ENCODE data around the gene HMX1. TPM values are rescaled to one million over a fixed set of nuclear protein-coding genes. Genes with fewer than 3 reads are reported as not detected.

Gene HMX1
- total RNA-seq, 4 donors from 2014 or later = not detected

DNA sequence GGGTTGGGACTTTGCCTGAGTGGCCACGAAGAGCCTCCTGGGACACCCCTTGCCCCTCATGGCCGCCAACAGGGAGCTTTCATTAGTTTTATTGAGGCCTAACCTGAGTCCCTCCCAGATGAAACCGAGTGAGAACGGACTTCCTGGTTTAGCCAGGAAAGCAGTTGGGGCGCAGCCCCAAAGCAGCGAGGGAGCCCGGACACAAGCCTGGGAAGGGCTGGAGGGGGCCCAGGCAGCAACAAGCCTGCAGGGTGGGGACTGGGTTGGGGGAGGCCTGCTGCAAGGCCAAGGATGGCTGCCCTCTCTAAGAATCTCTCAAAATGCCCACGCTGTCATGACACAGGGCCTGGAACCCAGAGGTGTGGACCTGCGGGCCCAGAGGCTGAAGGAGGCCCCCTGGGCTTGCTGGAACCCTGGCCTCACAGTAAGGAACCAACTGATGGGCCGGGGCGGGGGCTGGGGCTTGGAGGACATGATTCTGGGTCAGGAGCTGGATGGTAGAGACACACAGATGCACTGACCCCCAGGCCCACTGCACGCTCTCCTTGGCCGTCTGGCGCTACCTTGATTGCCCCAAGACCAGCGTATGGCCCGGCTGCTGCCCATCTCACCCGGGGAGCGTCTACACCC is 5.8 kb downstream of the HMX1 start:
- Histone ChIP-seq H3K27ac (no peak overlapping the region), H3K4me1 (peaks cover 18% of the 10 kb centered on the region), H3K36me3 (no peaks in the 10 kb centered on the region), H3K27me3 (peaks cover 100% of the 10 kb centered on the region), H3K4me3 (no peak overlapping the region), H3K9me3 (no peaks in the 10 kb centered on the region)
- WGBS = 49% methylated on average over 7 of the region's 18 CpGs
- TF ChIP-seq EP300 (IDR thresholded peaks at IDR 0.05) (no peak), POLR2A (IDR thresholded peaks at IDR 0.05) (no peak)
- TF ChIP-seq, protein P1, sequence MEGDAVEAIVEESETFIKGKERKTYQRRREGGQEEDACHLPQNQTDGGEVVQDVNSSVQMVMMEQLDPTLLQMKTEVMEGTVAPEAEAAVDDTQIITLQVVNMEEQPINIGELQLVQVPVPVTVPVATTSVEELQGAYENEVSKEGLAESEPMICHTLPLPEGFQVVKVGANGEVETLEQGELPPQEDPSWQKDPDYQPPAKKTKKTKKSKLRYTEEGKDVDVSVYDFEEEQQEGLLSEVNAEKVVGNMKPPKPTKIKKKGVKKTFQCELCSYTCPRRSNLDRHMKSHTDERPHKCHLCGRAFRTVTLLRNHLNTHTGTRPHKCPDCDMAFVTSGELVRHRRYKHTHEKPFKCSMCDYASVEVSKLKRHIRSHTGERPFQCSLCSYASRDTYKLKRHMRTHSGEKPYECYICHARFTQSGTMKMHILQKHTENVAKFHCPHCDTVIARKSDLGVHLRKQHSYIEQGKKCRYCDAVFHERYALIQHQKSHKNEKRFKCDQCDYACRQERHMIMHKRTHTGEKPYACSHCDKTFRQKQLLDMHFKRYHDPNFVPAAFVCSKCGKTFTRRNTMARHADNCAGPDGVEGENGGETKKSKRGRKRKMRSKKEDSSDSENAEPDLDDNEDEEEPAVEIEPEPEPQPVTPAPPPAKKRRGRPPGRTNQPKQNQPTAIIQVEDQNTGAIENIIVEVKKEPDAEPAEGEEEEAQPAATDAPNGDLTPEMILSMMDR (IDR thresholded peaks at IDR 0.05) = no peak
- DNase-seq (ENCODE audit: low spot score in 2 of 2) = no peak

DNA sequence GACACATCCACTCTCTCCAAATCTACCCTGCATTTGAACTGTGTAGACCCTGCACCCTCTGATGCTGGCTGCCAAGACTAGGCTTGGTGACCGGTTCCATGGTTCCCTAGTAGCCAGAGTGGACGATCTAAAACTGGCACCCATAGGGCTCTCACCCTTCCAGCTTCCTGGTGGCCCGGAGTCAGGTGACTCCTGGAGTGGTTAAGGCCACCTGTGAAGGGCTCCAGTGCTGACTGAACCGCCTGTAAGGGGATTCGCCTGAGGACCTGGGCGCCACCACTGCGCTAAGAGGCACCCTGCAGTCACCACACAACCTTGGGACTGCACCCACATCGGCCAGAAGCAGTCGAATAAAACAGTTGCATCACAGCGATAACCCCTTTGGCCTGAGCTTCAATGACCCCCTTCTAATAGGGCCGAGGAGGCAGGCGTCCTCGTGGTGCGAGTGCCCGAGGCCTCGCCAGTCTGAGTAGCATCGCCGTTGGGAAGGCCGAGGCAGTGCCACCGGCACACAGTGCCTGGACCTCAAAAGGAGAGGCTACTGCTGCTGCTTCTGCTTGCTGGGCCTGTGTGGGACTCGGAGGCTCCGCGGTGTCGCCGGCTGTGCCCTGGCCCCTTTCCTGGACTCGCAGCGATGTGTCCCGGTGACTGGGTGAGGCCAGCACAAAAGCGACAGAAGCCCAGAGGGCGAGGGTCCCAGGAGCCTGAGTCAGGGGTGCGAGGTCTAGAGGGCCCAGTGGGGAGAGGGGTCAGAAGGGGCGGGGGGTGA is 6.5 kb downstream of the HMX1 start:
- no peak overlapping the region for H3K4me3 ChIP-seq
- WGBS = 52% methylated on average over 14 of the region's 32 CpGs
- peaks cover 100% of the 10 kb centered on the region for H3K27me3 ChIP-seq

DNA sequence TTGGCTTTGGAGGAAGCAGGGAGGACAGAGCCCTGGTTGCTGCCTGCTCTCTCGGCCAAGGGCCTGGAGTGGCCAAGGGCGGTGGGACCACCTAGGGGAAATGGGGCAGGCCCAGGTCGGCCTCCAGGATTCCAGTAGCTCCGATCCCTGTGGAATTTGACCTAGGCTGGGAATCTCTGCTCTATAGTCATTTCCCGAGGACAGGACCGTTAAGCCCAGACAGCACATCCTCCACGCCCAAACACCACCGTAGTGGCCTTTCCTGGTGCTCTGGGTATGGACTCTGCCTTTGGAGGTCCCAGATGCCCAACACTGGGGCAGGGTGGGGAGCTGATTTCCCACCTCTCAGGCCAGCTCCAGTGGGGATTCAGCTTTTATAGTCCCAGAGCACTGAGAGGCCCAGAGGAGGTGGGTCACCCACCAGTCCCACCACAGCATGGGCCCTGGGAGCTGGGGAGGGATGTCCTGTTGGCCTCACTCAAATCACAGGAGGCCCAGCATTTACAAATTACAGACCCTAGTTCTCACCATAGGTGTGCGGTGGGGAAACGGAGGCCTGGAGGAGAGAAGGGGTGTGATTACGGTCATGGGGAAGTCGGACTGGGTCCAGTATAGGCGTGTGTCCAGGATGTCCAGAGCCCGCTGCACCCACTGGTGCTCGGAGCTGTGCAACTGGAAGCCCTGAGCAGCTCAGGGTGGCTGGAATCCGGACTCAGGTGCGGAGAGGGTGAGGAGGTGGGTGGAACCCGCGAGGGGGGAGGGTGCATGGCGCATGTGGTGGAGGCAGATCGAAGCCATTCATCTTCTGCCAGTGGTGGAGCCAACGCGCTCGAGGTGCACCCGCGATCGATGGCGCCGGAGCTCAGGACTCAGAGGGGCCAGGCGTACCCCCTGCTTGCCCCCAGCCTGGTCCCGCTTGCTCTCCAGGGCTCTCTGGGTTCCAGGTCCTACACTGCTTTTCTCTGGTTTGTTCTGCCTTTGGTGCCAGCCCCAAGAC is 7.7 kb downstream of the HMX1 start:
- Histone ChIP-seq H3K9me3 (no peaks in the 10 kb centered on the region), H3K4me1 (peaks cover 25% of the 10 kb centered on the region), H3K36me3 (no peaks in the 10 kb centered on the region), H3K27me3 (peaks cover 100% of the 10 kb centered on the region), H3K4me3 (no peak overlapping the region), H3K27ac (no peak overlapping the region)
- 30% methylated on average over 13 of the region's 31 CpGs for WGBS
- TF ChIP-seq POLR2A (IDR thresholded peaks at IDR 0.05) (no peak), POLR2AphosphoS5 (IDR thresholded peaks at IDR 0.05) (no peak)
- no peak for DNase-seq (ENCODE audit: low spot score in 2 of 2)

More for the DNA sequence above, 6.5 kb downstream of the HMX1 start:
- H3K27ac ChIP-seq = no peak overlapping the region
- DNase-seq (ENCODE audit: low spot score in 2 of 2) = no peak
- no peaks in the 10 kb centered on the region for H3K9me3 ChIP-seq
- H3K4me1 ChIP-seq = peaks cover 23% of the 10 kb centered on the region
- H3K36me3 ChIP-seq = no peaks in the 10 kb centered on the region
- TF ChIP-seq POLR2AphosphoS5 (IDR thresholded peaks at IDR 0.05) = no peak
- TF ChIP-seq EP300 (IDR thresholded peaks at IDR 0.05) = no peak
- TF ChIP-seq POLR2A (IDR thresholded peaks at IDR 0.05) = no peak
- TF ChIP-seq, protein P1 (IDR thresholded peaks at IDR 0.05) = no peak

DNA sequence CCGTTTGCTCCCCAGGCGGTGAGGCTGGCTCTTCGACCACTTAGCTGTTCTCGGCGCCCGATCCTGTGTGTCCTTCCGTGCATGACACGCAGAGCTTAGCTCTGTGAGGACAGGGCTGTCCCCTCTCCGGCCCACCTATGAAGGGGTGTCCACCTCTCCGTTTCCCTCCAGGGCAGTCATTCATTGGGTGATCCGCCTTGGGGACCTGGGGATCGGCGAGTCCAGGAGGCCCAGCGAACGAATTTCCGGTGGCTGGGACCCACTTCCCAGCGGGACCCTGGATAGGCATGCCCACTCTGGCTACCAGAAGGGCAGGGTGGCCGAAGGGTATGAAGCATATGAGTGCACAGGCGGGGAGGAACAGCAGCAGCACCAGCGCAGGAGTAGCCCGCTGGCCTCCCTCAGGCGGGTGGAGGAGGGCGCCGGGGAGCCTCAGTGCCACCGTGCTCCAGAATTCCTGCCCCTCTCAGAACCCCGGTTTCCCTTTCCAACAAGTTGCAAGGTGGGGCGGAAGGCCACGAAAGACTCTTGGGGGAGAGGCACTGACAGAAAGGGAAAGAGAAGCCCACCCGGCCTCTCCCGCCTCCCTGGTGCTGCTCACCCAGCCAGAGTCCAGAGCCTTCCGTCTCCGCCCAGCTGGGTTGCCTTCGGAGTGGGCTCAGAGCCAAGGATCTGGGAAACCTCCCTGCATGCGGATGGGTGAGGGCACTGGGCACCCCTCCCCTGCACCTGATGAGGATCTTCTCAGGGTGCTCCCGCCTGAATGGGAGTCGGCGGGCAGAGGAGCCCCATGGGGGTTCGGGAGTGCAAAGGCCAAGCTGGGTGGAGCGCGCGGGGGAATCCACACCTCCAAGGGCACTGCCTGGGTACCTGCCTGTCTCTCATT is 8.6 kb downstream of the HMX1 start:
- DNase-seq (ENCODE audit: low spot score in 2 of 2) = no peak
- TF ChIP-seq POLR2AphosphoS5 (IDR thresholded peaks at IDR 0.05) = no peak
- no peak for TF ChIP-seq POLR2A (IDR thresholded peaks at IDR 0.05)
- TF ChIP-seq, protein P1 (IDR thresholded peaks at IDR 0.05) = no peak
- no peak for TF ChIP-seq EP300 (IDR thresholded peaks at IDR 0.05)
- H3K4me1 ChIP-seq = peaks cover 32% of the 10 kb centered on the region
- WGBS = 8% methylated on average over 39 of the region's 41 CpGs
- H3K4me3 ChIP-seq = no peak overlapping the region
- no peaks in the 10 kb centered on the region for H3K36me3 ChIP-seq
- H3K27me3 ChIP-seq = peaks cover 100% of the 10 kb centered on the region
- no peaks in the 10 kb centered on the region for H3K9me3 ChIP-seq
- no peak overlapping the region for H3K27ac ChIP-seq

DNA sequence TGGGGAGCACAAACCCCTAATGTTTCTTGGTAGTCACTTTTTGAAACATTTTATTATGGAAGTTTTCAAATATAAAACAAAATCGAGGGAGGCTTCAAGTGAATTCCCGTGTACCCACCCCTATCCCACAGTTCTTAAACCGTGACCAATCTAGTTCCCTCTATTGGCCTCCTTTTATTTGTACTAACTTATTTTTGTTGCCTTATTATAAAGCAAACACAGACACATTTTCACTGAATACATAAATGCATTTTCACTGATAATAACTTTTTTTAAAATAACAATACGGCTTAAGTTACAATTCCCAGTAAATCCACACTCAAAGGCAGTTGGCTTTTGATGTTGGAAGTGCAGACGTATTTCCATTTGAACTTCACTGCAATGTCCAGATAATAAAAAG is 9.3 kb downstream of the HMX1 start:
- no peak overlapping the region for H3K4me3 ChIP-seq
- H3K9me3 ChIP-seq = no peaks in the 10 kb centered on the region
- TF ChIP-seq, protein P1 (IDR thresholded peaks at IDR 0.05) = no peak
- TF ChIP-seq POLR2AphosphoS5 (IDR thresholded peaks at IDR 0.05) (no peak), EP300 (IDR thresholded peaks at IDR 0.05) (no peak), POLR2A (IDR thresholded peaks at IDR 0.05) (no peak)
- peaks cover 100% of the 10 kb centered on the region for H3K27me3 ChIP-seq
- peaks cover 37% of the 10 kb centered on the region for H3K4me1 ChIP-seq
- no peak for DNase-seq (ENCODE audit: low spot score in 2 of 2)
- WGBS = 15% methylated on average over 5 of the region's 5 CpGs
- H3K36me3 ChIP-seq = no peaks in the 10 kb centered on the region
- no peak overlapping the region for H3K27ac ChIP-seq
